ENCODE results near the gene CCDC82.

The CCDC82 gene

GRCh38 chr11:96357794-96358193 is 31.9 kb downstream of the CCDC82 start:
- Histone ChIP-seq H3K4me1 (ENCODE audit: insufficient read depth, poor library complexity, severe bottlenecking) (no peaks in the 10 kb centered on the region), H3K36me3 (ENCODE audit: low read depth) (peaks cover 8% of the 10 kb centered on the region), H3K27ac (ENCODE audit: poor library complexity, severe bottlenecking) (no peak overlapping the region), H3K4me3 (ENCODE audit: severe bottlenecking) (no peak overlapping the region), H3K27me3 (ENCODE audit: insufficient read depth, poor library complexity, severe bottlenecking) (no peaks in the 10 kb centered on the region), H3K9me3 (ENCODE audit: severe bottlenecking) (no peaks in the 10 kb centered on the region)
- no peak for DNase-seq (ENCODE audit: low spot score)
- TF ChIP-seq CTCF (IDR thresholded peaks at IDR 0.05; ENCODE audit: poor library complexity, severe bottlenecking) = no peak
- ATAC-seq (ENCODE audit: low read depth) = no peak

GRCh38 chr11:96356848-96357247 is 32.9 kb downstream of the CCDC82 start:
- Histone ChIP-seq H3K27me3 (ENCODE audit: insufficient read depth, poor library complexity, severe bottlenecking) (no peaks in the 10 kb centered on the region), H3K4me1 (ENCODE audit: insufficient read depth, poor library complexity, severe bottlenecking) (no peaks in the 10 kb centered on the region), H3K36me3 (ENCODE audit: low read depth) (peaks cover 13% of the 10 kb centered on the region), H3K9me3 (ENCODE audit: severe bottlenecking) (no peaks in the 10 kb centered on the region), H3K4me3 (ENCODE audit: severe bottlenecking) (no peak overlapping the region), H3K27ac (ENCODE audit: poor library complexity, severe bottlenecking) (no peak overlapping the region)
- no peak for TF ChIP-seq CTCF (IDR thresholded peaks at IDR 0.05; ENCODE audit: poor library complexity, severe bottlenecking)
- no peak for DNase-seq (ENCODE audit: low spot score)
- ATAC-seq (ENCODE audit: low read depth) = no peak

GRCh38 chr11:96342961-96343711 is 46.6 kb downstream of the CCDC82 start, which contains the start of gene MAML2:
MAML2 (minus strand) TSS chr11:96343195; CDS start chr11:96341895, 1,300 bp downstream.
- peak within 1 kb of the TSS; percentile 55 for H3K27ac ChIP-seq (ENCODE audit: poor library complexity, severe bottlenecking)

DNA sequence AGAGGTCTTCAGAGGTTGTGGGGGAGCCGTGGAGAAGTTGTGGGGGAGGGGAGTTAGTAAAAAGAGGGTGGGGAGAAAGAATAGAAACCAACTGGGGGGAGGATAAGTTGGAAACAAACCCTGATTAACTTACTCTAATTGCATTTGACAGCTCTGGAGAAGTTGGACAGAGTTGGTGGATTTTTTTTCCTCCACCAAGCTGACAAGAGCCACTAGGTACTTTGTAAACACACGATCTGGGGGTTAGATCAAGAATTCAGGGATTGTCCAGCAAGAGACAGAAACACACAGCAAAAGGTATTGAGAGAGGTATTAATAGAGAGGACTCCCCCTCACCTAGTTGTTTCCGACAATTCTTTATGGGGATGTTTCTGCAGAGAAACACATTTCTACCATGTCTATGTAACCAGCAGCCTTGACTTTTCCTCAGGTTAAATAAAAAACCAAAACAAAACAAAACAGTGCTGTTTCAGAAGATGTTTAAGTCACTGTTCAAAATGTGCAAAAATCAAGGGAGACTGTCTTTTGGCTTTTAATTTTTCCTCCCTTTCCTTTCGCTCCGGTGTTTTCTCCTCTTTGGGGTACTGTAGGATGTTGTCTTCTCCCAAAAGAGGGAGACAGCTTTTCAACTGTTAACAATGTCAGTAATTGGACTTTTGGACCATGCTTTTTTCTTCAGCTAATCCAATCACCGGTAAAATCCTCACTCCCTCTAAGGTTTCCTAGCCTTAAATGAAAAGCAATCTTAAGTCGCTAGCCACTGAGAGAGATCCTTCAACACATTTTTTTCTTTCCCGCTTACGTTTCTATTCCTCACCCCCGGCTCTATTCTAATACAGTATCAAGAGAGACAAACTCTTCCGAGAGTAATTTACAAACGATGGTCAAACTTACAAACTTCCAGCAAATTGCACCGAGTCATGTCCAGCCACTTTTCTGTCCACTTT is 47.4 kb downstream of the CCDC82 start:
- DNase-seq (ENCODE audit: low spot score) (no peak), ATAC-seq (ENCODE audit: low read depth) (peak; percentile 1; the same call in 2 of the 3 replicates)
- Histone ChIP-seq H3K4me1 (ENCODE audit: insufficient read depth, poor library complexity, severe bottlenecking) (peaks cover 35% of the 10 kb centered on the region), H3K9me3 (ENCODE audit: severe bottlenecking) (no peaks in the 10 kb centered on the region), H3K27ac (ENCODE audit: poor library complexity, severe bottlenecking) (peak overlapping the region; percentile 55), H3K4me3 (ENCODE audit: severe bottlenecking) (peak overlapping the region; percentile 47), H3K27me3 (ENCODE audit: insufficient read depth, poor library complexity, severe bottlenecking) (no peaks in the 10 kb centered on the region), H3K36me3 (ENCODE audit: low read depth) (no peaks in the 10 kb centered on the region)
- peak; percentile 7 for TF ChIP-seq CTCF (IDR thresholded peaks at IDR 0.05; ENCODE audit: poor library complexity, severe bottlenecking)

More at GRCh38 chr11:96342961-96343711, 46.6 kb downstream of the CCDC82 start, which contains the start of gene MAML2:
- DNase-seq (ENCODE audit: low spot score) (peak; percentile 90), ATAC-seq (ENCODE audit: low read depth) (peak; percentile 89)
- TF ChIP-seq CTCF (IDR thresholded peaks at IDR 0.05; ENCODE audit: poor library complexity, severe bottlenecking) = peak; percentile 97
- Histone ChIP-seq H3K36me3 (ENCODE audit: low read depth) (no peaks in the 10 kb centered on the region), H3K4me3 (ENCODE audit: severe bottlenecking) (peak within 1 kb of the TSS; percentile 47), H3K9me3 (ENCODE audit: severe bottlenecking) (no peaks in the 10 kb centered on the region), H3K4me1 (ENCODE audit: insufficient read depth, poor library complexity, severe bottlenecking) (peaks cover 30% of the 10 kb centered on the region), H3K27me3 (ENCODE audit: insufficient read depth, poor library complexity, severe bottlenecking) (no peaks in the 10 kb centered on the region)
